H1 (cell line): ENCODE results near the gene SBF2. TPM values are rescaled to one million over a fixed set of nuclear protein-coding genes. Genes with fewer than 3 reads are reported as not detected.

Experiments used
- CTCF ChIA-PET: fragments of 300-600 bp; sonication (Branson Sonifier 250); formaldehyde crosslinking; loops from one replicate; lab custom pipeline; 2021; ENCODE audit not compliant: partially characterized antibody; lab: Charles Lee
- POLR2A ChIA-PET: fragments of 300-600 bp; sonication (Branson Sonifier 250); formaldehyde crosslinking; loops from one replicate; lab custom pipeline; 2021; ENCODE audit warnings: inconsistent platforms; ENCODE audit not compliant: partially characterized antibody; lab: Charles Lee
- DNase-seq, 2 experiments: peaks; one replicate each; pipeline versions ENCODE4 v3.0.0 to v3.0.0-alpha.2; 2010 to 2022; ENCODE audit warnings: low spot score in 2 of 2, low read depth in 1 of 2, mixed read lengths in 1 of 2
- FAIRE-seq: peaks from 2 replicates; lab custom pipeline; 2011; peaks lifted over from hg19 to GRCh38; lab: Jason Lieb, UNC
- H2AFZ ChIP-seq: 2 replicates; pipeline ENCODE4 v1.8.1; 2012; ENCODE audit warnings: low read length, inconsistent platforms
- H2AK5ac ChIP-seq: 2 replicates; pipeline ENCODE4 v1.6.1; 2013; ENCODE audit warnings: low read depth, low read length
- H2BK120ac ChIP-seq: replicated peaks from 2 replicates; pipeline ENCODE3; 2013; ENCODE audit warnings: low read depth, low read length, inconsistent platforms
- H2BK12ac ChIP-seq: 2 replicates; pipeline ENCODE4 v1.6.1; 2013; ENCODE audit warnings: low read depth, low read length
- H2BK15ac ChIP-seq: 2 replicates; pipeline ENCODE4 v1.6.1; 2013; ENCODE audit warnings: low read length
- H2BK20ac ChIP-seq: 2 replicates; pipeline ENCODE4 v1.6.1; 2013; ENCODE audit warnings: low read length
- H2BK5ac ChIP-seq: 2 replicates; pipeline ENCODE4 v1.6.1; 2013; ENCODE audit warnings: low read depth, low read length
- H3K14ac ChIP-seq: 2 replicates; pipeline ENCODE4 v1.6.1; 2013; ENCODE audit warnings: inconsistent platforms; ENCODE audit not compliant: insufficient read length
- H3K18ac ChIP-seq: 2 replicates; pipeline ENCODE4 v1.6.1; 2013; ENCODE audit warnings: low read length; ENCODE audit errors: extremely low read depth
- H3K23ac ChIP-seq: 2 replicates; pipeline ENCODE4 v1.6.1; 2013; ENCODE audit warnings: inconsistent platforms; ENCODE audit not compliant: insufficient read length
- H3K23me2 ChIP-seq: 2 replicates; pipeline ENCODE4 v1.6.1; 2013; ENCODE audit warnings: low read depth, low read length
- H3K27ac ChIP-seq: 2 replicates; pipeline ENCODE4 v1.6.1; 2011; ENCODE audit warnings: low read depth, low read length, inconsistent platforms
- H3K27me3 ChIP-seq, 4 experiments: replicated peaks in 1 of 4; 1 replicate in 1 of 4; 2 replicates in 3 of 4; pipeline versions ENCODE4 v1.6.1 to v1.8.1; 2011 to 2013; ENCODE audit warnings: low read length in 3 of 4, mild to moderate bottlenecking in 3 of 4, inconsistent platforms in 2 of 4, mixed read lengths in 2 of 4, moderate library complexity in 1 of 4; ENCODE audit not compliant: control insufficient read depth in 3 of 4, insufficient read depth in 3 of 4; ENCODE audit errors: extremely low read depth in 1 of 4
- H3K36me3 ChIP-seq, 4 experiments: 2 replicates each; pipeline versions ENCODE4 v1.6.1 to v1.8.1; 2011 to 2013; ENCODE audit warnings: mild to moderate bottlenecking in 4 of 4, low read length in 3 of 4, moderate library complexity in 2 of 4, control low read depth in 1 of 4, inconsistent platforms in 1 of 4; ENCODE audit not compliant: insufficient read depth in 4 of 4, control insufficient read depth in 2 of 4
- H3K4ac ChIP-seq: replicated peaks from 2 replicates; pipeline ENCODE3; 2013; ENCODE audit warnings: low read length, low read depth, mixed read lengths, inconsistent platforms; ENCODE audit not compliant: insufficient read length
- H3K4me1 ChIP-seq, 4 experiments: replicated peaks in 1 of 4; 1 replicate in 1 of 4; 2 replicates in 3 of 4; pipeline versions ENCODE4 v1.6.1 to v1.8.1; 2011 to 2013; ENCODE audit warnings: low read length in 3 of 4, inconsistent platforms in 2 of 4, mixed read lengths in 1 of 4; ENCODE audit not compliant: insufficient read depth in 4 of 4, control insufficient read depth in 3 of 4
- H3K4me2 ChIP-seq, 2 experiments: 2 replicates each; pipeline versions ENCODE4 v1.6.1 to v1.8.1; 2011 to 2013; ENCODE audit warnings: low read depth in 2 of 2, low read length in 2 of 2, control low read depth in 1 of 2, inconsistent platforms in 1 of 2, mild to moderate bottlenecking in 1 of 2; ENCODE audit not compliant: insufficient read depth in 1 of 2
- H3K4me3 ChIP-seq, 4 experiments: fragments of 200-600, 300-600 bp in 1 of 4; sonication (generic), shearing (Covaris generic), sonication (Bioruptor Twin) in 1 of 4; 2 replicates each; pipeline versions ENCODE4 v1.5.1 to v1.8.1; 2011 to 2016; ENCODE audit warnings: low read length in 4 of 4, low read depth in 3 of 4, control low read depth in 2 of 4, inconsistent platforms in 2 of 4, mild to moderate bottlenecking in 2 of 4, mixed read lengths in 1 of 4, moderate library complexity in 1 of 4; ENCODE audit not compliant: insufficient read depth in 2 of 4; ENCODE audit errors: extremely low read depth in 1 of 4
- H3K56ac ChIP-seq: replicated peaks from 2 replicates; pipeline ENCODE3; 2013; ENCODE audit warnings: low read depth, mild to moderate bottlenecking, mixed read lengths, low read length, inconsistent platforms; ENCODE audit not compliant: insufficient read length
- H3K79me1 ChIP-seq: 2 replicates; pipeline ENCODE4 v1.6.1; 2013; ENCODE audit warnings: low read depth, low read length, control low read depth
- H3K79me2 ChIP-seq, 2 experiments: 2 replicates each; pipeline versions ENCODE4 v1.6.1 to v1.8.1; 2012 to 2013; ENCODE audit warnings: low read length in 2 of 2, mild to moderate bottlenecking in 2 of 2, inconsistent platforms in 1 of 2; ENCODE audit not compliant: insufficient read depth in 2 of 2, control insufficient read depth in 1 of 2
- H3K9ac ChIP-seq, 4 experiments: replicated peaks in 1 of 4; 1 replicate in 1 of 4; 2 replicates in 3 of 4; pipeline versions ENCODE4 v1.6.1 to v1.8.1; 2011 to 2013; ENCODE audit warnings: low read depth in 3 of 4, low read length in 3 of 4, control low read depth in 2 of 4, mild to moderate bottlenecking in 2 of 4, moderate library complexity in 2 of 4, inconsistent platforms in 1 of 4; ENCODE audit errors: extremely low read depth in 1 of 4
- H3K9me3 ChIP-seq, 2 experiments: 2 replicates each; pipeline versions ENCODE4 v1.6.1 to v1.8.1; 2012 to 2013; ENCODE audit warnings: mild to moderate bottlenecking in 2 of 2, moderate library complexity in 2 of 2, control low read depth in 1 of 2, inconsistent platforms in 1 of 2, low read depth in 1 of 2, low read length in 1 of 2, mixed read lengths in 1 of 2; ENCODE audit not compliant: insufficient read depth in 2 of 2
- H4K20me1 ChIP-seq, 2 experiments: replicated peaks in 1 of 2; 2 replicates each; pipeline versions ENCODE3 to v1.8.1; 2011 to 2013; ENCODE audit warnings: inconsistent platforms in 2 of 2, low read length in 2 of 2, mild to moderate bottlenecking in 1 of 2; ENCODE audit not compliant: insufficient read depth in 2 of 2, control insufficient read depth in 1 of 2
- H4K5ac ChIP-seq: 2 replicates; pipeline ENCODE4 v1.6.1; 2013; ENCODE audit warnings: low read length, low read depth, mixed read lengths, inconsistent platforms; ENCODE audit not compliant: insufficient read length
- H4K8ac ChIP-seq: 2 replicates; pipeline ENCODE4 v1.8.0; 2013; ENCODE audit warnings: mild to moderate bottlenecking, moderate library complexity, low read length, inconsistent platforms; ENCODE audit not compliant: insufficient read depth; ENCODE audit errors: extremely low read depth
- H4K91ac ChIP-seq: replicated peaks from 2 replicates; pipeline ENCODE3; 2013; ENCODE audit warnings: low read length, mixed read lengths, inconsistent platforms; ENCODE audit not compliant: insufficient read length
- RXRA ChIP-seq: IDR thresholded peaks from 2 replicates; pipeline ENCODE4 v1.6.1; 2011; ENCODE audit warnings: low read depth, mild to moderate bottlenecking, low read length, moderate library complexity; ENCODE audit not compliant: insufficient read depth
- WGBS, 2 experiments: shearing (Covaris generic) in 1 of 2; methylation state at CpG; one replicate each; pipeline versions ENCODE4 v1.1.6 to v1.1.7; 2013 to 2015; ENCODE audit warnings: low lambda C conversion rate in 2 of 2, mixed read lengths in 2 of 2, inconsistent platforms in 1 of 2, low coverage in 1 of 2, missing lambda C conversion rate in 1 of 2; ENCODE audit not compliant: insufficient replicate concordance in 2 of 2, insufficient coverage in 1 of 2, insufficient read length in 1 of 2; ENCODE audit errors: extremely low coverage in 1 of 2, missing lambda C conversion rate in 1 of 2; 5-methylcytosine and 5-hydroxymethylcytosine counted together
- polyA plus RNA-seq, 7 experiments: library from polyadenylated mRNA; depleted of rRNA in 3 of 7; stranded (reverse) in 5 of 7; unstranded in 2 of 7; fragments of >200 nt in 5 of 7; fragments of 200-250 nt in 2 of 7; gene quantifications; 1 replicate in 5 of 7; 2 replicates in 1 of 7; 4 replicates in 1 of 7; pipeline versions ENCODE4 v1.2.1 to v1.2.3, GENCODE V29; 2011 to 2013; ENCODE audit warnings: missing spikeins in 2 of 7, mixed read lengths in 2 of 7
- total RNA-seq: library from RNA; stranded (reverse); fragmentation: NEBNext Ultra II Directional; extraction: Animal tissue kit (Norgen Biotek cat#: 25700); gene quantifications from 2 replicates; pipeline ENCODE4 v1.2.1, GENCODE V29; 2021

Gene SBF2
- total and polyA plus RNA-seq, 2 of the 8 experiments (the other 6 are each of a cell fraction or from before 2014, with no cell fraction given): 36.7 to 50.5 TPM

GRCh38 chr11:9839550-9839949 lies 454.5 kb downstream of the SBF2 start:
- H2BK5ac ChIP-seq: no peak overlapping the region
- no peak overlapping the region for H2AFZ ChIP-seq
- no peak overlapping the region for H3K9ac ChIP-seq
- H3K79me2 ChIP-seq: no peaks in the 10 kb centered on the region
- H3K4me2 ChIP-seq: no peak overlapping the region
- H3K4ac ChIP-seq: no peak overlapping the region
- POLR2A ChIA-PET: no interaction called here
- H3K14ac ChIP-seq: no peak overlapping the region
- H4K5ac ChIP-seq: no peak overlapping the region
- TF ChIP-seq RXRA: no peak
- peak; percentile 60 for FAIRE-seq
- no peak overlapping the region for H3K56ac ChIP-seq
- H2BK12ac ChIP-seq: no peak overlapping the region
- H4K20me1 ChIP-seq: no peaks in the 10 kb centered on the region
- no peak overlapping the region for H3K23ac ChIP-seq
- H3K36me3 ChIP-seq: peaks cover 0 to 2% (median 0%) of the 10 kb centered on the region in 4 experiments; a peak in 1 of 8 replicates
- no peak overlapping the region for H4K91ac ChIP-seq
- H2AK5ac ChIP-seq: no peak overlapping the region
- no peak overlapping the region for H2BK15ac ChIP-seq
- no peaks in the 10 kb centered on the region for H3K79me1 ChIP-seq
- H2BK120ac ChIP-seq: peak overlapping the region; percentile 61
- WGBS, 2 experiments: 97% methylated on average over 4 of the region's 4 CpGs; no CpG with 5 or more reads in 1 of the 2 experiments
- H3K23me2 ChIP-seq: no peaks in the 10 kb centered on the region
- DNase-seq: no peak
- H3K4me3 ChIP-seq: no peak overlapping the region
- no peaks in the 10 kb centered on the region for H3K9me3 ChIP-seq
- no peak overlapping the region for H3K18ac ChIP-seq
- peaks cover 0 to 8% (median 5%) of the 10 kb centered on the region in 4 experiments; a peak in 3 of 7 replicates for H3K4me1 ChIP-seq
- no peaks in the 10 kb centered on the region for H3K27me3 ChIP-seq
- H4K8ac ChIP-seq: no peak overlapping the region
- CTCF ChIA-PET: interaction anchor here (0.7 to 1.8 kb wide), 4 partner anchors 59 to 133 kb away, joined by 3 to 5 read pairs (median 3); no protein-coding TSS in a partner anchor
- no peak overlapping the region for H3K27ac ChIP-seq
- no peak overlapping the region for H2BK20ac ChIP-seq
